Activated CD8-positive, alpha-beta memory T cell treated with anti-CD3 and anti-CD28 coated beads for 4 hours (primary cell): ENCODE results near the gene REPIN1.

Experiments
- DNase-seq, 2 donors: peaks; one replicate each; pipeline ENCODE4 v3.0.0-alpha.2; 2020; ENCODE audit warnings: low read depth in 2 of 2

REPIN1 gene

DNA sequence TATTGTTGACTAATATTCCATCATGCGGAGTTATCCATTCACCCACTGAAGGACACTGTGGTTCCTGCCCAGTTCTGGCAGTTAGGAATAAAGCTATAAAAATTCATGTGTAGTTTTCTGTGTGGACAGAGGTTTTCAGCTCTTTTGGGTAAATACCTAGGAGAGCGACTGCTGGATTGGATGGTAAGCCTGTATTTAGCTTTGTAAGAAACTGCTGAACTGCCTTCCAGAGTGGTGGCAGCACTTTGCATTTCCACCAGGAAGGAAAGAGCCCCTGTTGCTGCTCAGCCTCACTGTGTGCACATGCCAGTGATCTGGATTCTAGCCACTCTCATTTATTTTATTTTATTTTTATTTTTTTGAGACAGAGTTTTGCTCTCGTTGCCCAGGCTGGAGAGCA, 24.7 kb downstream of the REPIN1 start:
- DNase-seq, result no peak

- DNase-seq, result no peak
Observed at GRCh38 chr7:150396426-150396825, 27.8 kb downstream of the REPIN1 start.

DNA sequence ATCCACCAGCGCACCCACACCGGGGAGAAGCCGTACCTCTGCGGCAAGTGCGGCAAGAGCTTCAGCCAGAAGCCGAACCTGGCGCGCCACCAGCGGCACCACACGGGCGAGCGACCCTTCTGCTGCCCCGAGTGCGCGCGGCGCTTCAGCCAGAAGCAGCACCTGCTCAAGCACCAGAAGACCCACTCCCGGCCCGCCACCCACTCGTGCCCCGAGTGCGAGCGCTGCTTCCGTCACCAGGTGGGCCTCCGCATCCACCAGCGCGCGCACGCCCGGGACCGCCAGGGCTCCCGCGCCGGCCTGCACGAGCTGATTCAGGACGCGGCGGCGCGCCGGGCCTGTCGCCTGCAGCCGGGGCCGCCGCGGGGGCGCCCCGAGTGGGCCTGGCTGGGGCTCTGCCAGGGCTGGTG, 28.2 kb downstream of the REPIN1 start:
- DNase-seq, result no peak

DNA sequence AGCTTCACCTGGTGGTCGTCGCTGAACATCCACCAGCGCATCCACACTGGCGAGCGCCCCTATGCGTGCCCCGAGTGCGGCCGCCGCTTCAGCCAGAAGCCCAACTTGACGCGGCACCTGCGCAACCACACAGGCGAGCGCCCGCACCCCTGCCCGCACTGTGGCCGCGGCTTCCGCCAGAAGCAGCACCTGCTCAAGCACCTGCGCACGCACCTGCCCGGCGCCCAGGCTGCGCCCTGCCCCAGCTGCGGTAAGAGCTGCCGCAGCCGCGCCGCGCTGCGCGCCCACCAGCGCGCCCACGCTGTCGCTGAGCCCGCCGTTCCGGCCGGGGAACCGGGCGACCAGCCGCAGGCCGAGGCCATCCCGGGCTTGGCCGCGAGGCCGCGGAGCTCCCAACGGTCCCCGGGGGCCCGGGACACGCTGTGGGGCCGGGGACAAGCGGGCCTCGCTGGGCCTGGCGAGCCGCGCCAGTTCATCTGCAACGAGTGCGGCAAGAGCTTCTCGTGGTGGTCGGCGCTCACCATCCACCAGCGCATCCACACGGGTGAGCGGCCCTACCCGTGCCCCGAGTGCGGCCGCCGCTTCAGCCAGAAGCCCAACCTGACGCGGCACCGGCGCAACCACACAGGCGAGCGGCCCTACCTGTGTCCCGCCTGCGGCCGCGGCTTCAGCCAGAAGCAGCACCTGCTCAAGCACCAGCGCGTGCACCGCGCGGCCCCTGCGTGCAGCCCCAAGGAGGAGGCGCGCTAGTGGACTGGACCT, 28.9 kb downstream of the REPIN1 start:
- no peak for DNase-seq

DNA sequence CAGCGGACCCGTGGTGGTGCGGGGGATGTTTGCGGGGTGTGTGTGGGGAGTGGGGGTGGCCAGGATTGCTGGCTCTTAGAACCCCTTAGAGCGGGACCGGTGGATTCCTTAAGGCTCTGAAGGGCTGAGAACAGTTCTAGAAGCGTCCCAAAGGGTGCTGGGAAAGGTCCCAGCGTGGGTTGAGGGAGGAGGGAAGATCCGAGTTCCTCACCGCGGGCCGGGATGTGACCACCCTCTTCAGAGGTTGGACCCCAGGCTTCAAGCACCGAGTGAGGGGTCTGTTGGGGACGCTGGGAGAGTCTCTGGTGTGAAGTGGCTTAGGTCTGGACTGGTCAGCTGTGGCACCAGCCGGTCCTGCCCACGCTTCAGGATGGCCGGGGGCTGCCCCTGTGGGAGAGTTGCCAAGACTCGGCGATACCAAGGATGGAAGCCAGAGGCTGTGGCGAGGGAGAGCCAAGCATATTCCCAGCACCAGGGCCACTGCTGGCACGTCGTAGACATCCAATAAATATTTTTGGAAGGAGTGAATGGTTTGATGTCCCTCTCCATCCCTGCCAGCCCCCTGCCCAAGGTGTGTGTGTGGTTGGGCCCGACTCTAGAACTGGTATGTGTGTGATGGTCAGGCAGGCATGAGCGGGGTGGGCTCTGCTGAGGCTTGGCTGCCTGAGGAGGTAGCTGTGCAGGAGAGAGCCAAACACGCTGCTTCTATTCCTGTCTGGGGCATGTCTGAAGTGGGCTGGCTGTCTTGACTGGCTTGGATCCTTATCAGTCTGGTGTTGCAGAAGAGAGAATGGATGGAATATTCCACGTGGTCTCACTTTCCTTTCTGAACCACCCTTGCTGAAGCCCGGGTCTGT, 29.7 kb downstream of the REPIN1 start:
- no peak for DNase-seq

- DNase-seq, result no peak
Observed at GRCh38 chr7:150398965-150399320, 30.3 kb downstream of the REPIN1 start.

DNA sequence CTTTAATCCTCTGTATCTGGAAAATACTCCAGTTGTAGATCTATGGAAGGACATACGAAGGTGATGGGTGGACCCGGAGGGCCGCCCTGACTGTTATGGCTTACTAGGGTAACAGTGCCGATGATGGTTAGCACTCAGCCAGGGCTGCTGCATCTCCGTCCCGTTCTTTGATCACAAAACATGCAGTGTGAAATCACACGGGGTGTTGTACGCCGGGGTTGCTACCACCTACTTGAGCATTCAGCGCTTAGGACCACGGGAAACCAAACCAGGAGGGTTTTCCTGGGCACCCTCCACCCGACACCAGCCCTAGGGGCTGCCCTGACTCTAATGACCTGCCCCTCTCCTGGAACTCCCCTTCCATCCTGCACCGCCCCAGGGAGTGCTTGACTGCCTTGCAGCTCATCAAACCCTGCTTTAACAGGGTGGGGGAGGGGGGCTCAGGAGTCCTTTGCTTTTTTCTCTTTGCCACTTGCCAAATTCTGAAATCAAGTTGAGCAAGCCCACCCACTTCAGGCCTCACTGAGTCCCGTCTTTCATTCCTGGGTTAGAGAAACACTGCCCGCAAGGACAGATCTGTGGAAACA, 30.9 kb downstream of the REPIN1 start:
- DNase-seq, result no peak

DNA sequence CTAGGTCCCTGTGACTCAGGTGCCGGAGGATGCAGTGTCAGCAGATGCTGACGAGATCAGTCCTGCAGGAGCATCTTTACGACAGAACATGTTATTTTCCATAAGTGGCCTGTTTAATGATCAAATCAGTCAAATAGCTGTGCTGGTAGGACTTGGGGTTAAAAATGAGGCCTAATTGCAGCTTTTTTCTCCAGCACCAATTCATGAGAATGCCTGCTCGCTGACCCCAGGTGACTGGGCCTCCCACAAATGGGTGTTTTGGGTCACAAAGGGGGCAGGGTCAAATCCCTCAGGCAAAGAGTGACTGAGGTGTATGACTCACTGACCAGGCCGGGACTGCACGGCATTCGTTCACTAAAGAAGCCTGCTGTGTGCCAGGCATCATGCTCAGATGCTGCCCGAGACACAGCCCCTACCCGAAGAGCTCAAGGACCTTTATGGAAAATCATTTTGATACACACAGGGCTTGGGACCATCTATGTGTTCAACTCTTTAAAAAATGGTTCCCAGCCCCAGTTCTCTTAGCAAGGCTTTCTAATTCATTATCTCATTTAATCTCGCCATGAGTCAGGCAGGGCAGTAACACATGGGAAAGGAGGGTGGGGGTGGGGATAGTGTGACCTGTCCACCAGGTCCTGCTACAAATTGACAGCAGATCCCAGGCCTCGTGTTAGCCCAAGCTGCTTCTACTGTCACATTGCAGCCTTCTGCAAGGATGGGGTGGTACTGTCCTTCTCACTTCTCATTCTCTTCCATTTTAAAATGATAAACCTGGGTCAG, 31.6 kb downstream of the REPIN1 start:
- DNase-seq, result no peak

DNA sequence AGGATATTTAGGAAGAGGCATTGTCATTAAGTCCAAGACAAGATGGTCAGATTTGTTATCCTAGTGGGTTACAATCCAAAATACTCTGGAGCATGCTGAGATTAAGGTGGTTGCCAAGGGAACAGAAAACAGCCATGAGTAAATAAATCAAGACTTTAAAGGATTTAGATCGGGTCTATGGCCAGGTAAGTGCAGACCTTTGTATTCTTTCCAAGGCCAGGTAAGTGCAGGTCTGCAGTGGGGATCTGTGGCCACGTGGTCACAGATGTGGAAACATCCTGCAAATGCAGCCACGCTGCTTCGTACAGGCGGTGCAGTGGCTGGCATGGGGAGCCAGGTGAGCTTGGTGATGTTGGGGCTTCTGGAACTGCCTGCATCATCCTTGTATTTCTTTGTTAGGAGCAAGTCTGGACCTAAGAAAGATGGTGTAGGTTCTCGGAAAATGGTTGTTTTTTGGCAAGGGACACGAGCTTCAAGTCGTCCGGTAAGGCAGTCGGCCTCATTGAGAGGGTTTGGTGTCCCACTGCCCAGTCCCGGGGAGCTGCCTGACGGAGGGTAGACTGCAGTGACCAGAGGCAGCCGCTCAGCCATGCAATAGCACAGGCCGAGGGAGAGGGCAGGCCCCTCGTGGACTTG, 32.3 kb downstream of the REPIN1 start:
- DNase-seq, result no peak

GRCh38 chr7:150401424-150401790, 32.8 kb downstream of the REPIN1 start:
- no peak for DNase-seq

GRCh38 chr7:150401861-150402631, 33.4 kb downstream of the REPIN1 start:
- no peak for DNase-seq

DNA sequence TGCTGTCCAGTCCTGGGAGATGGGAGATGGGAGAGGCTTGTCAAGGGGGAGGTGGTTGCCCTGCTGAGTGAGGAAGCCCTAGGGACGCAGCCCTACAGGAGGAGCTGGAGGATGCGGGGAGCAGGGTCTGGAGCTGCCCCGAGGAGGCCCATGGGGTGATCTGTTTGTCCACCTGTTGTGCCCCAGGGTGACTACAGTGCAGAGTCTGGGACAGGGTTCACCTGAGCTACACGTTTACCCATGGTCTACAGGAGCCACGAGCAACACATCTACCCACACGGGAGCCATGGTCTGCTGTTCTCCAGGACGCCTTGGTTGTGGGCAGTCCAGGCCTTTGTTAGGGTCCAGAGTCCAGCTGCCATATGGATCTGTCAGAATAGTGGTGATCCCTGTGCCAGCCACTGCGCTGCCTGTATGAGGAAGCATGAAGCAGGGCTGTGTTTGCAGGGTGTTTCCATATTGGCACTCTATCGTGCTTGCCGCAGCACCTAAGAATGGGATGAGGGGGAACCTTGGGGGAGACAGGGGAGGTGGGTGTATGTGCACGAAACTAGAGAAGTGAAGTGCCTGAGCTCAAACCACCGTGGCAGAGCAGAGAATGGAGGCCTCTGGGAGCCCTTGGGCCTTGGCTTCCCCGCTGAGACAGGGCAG, 34.2 kb downstream of the REPIN1 start:
- no peak for DNase-seq

DNA sequence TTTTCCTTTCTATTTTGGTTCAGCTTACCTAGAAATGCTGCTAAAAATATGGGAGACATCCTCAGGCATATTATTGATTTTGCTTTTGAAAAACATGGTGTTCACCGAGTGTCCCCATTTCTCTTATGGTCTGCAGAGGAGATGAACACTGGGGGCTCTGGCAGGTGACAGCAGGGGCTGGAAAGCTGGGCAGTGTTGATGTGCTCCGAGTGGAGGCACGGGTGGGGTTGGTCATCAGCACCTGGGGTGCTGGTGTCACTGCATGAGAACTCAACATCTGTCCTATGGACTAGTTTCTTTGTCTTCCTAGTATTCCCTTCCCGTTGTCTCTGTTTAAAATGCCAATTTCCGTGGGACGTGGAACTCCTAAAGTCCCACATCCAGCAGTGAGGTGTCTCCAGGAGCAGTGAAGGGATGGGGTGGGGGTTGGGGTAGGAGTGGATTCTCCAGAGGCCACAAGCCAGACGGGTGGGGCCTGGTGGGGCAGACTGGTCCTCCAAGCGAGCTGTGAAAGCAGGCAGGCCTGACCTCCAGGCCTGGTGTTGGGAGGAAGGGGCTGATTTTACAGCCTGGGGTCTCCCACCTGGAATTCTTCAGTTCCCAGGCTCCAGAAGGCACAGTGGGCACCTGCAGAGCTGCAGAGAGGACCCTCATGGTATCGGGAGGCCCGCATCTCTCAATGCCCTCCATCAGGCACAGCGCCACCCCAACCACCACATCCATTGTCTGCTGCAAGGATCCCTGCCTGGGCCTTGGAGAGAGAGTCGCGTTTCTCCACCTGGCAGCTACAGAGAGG, 35.0 kb downstream of the REPIN1 start:
- no peak for DNase-seq

DNA sequence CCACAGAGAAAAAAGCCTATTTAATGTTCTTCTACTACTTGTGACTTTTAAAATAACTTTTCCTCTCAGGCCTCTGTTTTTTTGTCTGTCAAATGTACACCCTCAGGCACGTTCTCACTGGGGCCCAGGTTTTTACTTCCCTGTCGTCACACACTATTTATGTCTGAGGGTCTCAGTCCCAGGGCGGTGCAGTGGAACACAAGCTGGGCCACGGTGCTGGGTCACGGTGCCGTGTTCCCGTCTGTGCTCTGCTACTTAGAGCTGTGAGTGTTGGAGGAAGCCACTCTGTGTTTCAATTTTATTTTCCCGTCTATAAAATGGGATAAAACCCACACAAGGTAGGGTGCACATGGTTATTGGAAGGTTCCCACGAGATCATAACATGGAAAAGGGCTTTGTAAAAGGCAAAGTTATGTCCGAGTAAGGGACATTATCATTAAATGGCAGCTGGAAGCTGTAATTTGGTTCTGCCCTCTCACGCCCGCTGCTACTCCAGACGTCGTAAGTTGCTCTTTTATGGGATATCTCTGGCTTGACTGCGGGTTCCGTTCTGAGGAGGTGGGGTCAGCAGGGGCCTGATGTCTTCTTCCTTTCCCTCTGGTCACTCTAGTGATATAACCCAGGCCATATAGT, 35.7 kb downstream of the REPIN1 start:
- DNase-seq, result no peak

GRCh38 chr7:150404805-150405583, 36.4 kb downstream of the REPIN1 start:
- peak; percentile 26 to 41 for DNase-seq

GRCh38 chr7:150405584-150406311, 37.1 kb downstream of the REPIN1 start:
- no peak for DNase-seq

- no peak for DNase-seq
Observed at GRCh38 chr7:150406312-150406566, 37.6 kb downstream of the REPIN1 start.
